GM12873 (cell line): ENCODE measurements around the gene BRSK1.

ENCODE experiments used
- TF ChIP-seq, protein P1 (sequence below): IDR thresholded peaks from 2 replicates; pipeline ENCODE4 v1.5.1; 2012; ENCODE audit warnings: low read depth, mild to moderate bottlenecking, moderate library complexity, low read length, control low read depth; ENCODE audit not compliant: insufficient read depth; ENCODE audit errors: missing control alignments

BRSK1 gene

DNA sequence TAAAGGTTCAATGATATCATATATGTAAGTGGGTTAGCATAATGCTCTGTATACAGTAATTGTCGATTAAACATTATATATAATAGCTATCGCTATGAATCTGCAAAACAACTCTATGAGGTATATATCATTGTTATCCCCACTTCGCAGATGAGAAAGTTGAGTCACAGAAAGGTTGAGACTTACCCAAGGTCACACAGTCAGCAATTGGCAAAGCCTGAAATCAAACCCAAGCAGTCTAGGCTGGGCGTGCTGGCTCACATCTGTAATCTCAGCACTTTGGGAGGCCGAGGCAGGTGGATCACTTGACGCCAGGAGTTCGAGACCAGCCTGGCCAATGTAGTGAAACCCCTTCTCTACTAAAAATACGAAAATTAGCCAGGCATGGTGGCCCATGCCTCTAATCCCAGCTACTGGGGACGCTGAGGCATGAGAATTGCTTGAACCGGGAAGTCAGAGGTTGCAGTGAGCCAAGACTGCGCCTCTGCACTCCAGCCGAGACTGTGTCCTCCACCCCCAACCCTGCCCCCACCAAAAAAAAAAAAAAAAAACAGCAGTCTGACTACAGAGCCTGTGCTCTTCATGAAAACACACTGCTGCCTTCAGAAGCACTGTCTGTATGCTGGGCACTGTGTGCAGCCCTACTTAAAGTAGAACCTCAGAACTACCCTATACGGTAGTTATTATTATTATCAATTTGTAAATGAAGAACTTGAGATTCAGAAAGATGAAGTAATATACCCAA, 5.2 kb upstream of the BRSK1 start:
- TF ChIP-seq, protein P1, sequence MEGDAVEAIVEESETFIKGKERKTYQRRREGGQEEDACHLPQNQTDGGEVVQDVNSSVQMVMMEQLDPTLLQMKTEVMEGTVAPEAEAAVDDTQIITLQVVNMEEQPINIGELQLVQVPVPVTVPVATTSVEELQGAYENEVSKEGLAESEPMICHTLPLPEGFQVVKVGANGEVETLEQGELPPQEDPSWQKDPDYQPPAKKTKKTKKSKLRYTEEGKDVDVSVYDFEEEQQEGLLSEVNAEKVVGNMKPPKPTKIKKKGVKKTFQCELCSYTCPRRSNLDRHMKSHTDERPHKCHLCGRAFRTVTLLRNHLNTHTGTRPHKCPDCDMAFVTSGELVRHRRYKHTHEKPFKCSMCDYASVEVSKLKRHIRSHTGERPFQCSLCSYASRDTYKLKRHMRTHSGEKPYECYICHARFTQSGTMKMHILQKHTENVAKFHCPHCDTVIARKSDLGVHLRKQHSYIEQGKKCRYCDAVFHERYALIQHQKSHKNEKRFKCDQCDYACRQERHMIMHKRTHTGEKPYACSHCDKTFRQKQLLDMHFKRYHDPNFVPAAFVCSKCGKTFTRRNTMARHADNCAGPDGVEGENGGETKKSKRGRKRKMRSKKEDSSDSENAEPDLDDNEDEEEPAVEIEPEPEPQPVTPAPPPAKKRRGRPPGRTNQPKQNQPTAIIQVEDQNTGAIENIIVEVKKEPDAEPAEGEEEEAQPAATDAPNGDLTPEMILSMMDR: no peak

DNA sequence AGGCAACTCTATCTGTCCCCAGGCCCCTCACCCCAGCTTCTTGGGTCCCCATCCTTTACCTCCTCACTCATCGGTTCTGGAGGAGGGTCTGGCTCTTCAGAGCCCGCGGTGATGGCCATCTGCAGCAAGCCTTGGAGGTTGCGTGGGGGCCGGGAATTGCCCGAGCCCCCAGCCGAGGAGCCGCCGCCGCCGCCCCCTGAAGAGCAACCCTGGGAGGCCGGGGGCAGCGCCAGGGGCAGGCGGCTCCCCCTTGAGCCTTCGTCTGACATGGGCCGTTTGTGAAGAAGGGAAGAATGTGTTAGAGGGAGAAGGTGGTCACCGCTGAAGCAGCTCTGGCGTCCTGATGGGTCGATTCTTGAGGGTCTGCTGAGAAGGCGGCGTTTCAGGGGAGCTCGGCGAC, 4.5 kb upstream of the BRSK1 start:
- TF ChIP-seq, protein P1: no peak

DNA sequence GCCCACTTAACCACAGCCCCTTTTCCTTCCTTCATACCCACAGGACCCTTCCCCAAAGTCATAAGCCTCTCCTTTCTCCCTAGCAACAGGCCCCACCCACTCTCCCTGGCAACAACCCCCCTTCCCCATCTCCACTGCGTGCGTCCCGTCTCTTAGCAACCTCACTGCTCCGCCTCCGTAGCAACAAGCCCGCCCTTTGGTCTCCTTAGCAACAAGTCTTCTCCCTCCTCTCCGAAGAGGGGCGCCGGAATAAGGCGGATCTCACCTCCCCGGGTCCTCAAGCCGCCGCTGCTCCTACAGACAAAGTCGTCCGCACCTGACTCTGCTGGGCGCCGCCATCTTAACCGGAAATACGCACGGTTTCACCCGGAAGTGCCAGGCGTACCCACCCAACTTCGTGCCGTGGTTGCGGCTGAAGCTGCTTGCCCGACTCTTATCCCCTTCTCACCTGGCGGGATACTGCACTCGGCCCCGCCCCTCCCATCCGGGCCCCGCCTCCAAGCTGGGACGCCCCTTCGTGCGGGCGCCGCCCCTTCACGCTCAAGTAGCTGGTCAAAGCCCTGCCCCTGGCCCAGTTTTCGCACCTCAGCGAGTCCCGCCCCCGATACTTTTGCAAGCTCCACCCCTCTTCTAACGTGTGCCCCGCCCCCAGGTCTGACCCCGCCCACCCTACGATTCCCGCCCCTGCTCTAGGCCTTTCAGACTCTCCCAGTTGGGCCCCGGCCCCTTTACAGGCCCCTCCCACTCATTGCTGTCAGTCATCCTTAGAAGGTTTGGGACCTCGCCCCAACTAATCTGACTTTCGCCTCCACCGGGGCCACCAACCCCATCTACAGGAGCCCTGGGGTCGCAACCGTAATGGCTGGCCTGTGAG, 3.8 kb upstream of the BRSK1 start, which contains the start of gene HSPBP1:
HSPBP1 (minus strand) TSS at position 341 of the 874 bp plus-strand sequence. CDS start 502 bp downstream, outside the sequence.
- TF ChIP-seq, protein P1: no peak

DNA sequence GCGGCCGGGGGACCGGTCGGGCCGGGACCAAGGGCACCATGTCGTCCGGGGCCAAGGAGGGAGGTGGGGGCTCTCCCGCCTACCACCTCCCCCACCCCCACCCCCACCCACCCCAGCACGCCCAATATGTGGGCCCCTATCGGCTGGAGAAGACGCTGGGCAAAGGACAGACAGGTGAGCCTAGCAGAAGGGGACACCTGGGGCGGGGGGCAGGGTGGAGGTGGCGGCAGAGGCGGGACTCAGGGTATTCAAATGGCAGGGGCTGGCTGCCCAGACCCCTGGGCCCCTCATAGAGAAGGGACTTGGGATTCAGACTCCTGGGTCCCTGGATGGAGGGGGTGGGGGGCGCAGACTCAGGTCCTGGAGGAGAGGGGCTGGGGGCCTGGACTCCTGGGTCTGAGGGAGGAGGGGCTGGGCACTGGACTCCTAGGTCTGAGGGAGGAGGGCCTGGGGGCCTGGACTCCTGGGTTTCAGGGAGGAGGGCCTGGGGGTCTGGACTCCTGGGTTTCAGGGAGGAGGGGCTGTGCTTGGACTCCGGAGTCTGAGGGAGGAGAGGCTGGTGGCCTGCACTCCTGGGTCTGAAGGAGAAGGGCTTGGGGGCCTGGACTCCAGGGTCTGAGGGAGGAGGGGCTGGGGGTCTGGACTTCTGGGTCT, 735 bp downstream of the BRSK1 start:
- TF ChIP-seq, protein P1: no peak

DNA sequence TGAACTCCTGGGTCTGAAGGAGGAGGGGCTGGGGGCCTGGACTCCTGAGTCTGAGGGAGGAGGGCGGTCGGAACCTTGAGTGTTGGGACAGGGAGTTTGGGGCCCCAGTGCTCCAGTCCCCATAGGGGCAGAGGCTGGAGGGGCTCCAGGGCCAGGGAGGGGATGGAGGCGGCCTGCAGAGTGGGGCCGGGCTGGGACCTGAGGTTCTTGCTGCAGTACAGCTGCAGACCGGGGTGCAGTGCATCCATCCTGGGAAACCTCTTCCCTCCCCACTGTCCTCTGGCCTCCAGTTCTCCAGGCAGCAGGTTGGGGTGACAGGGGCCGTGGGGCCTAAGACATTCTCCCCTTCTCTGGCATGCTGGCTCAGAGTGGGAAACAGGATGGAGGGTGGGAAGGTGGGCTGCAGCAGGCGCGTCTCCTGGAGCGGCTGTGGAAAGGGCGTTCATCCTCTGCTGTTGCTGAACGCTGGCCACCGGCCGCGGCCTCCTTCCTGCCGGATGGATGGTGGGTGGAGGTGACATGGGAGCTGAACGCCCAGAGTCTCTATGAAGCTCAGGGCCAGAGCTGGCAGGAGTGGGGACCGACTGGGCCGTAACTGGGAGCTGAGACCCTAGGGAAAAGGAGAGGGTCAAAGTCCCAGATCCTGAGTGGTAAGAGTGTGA, 1.6 kb downstream of the BRSK1 start:
- TF ChIP-seq, protein P1: no peak

DNA sequence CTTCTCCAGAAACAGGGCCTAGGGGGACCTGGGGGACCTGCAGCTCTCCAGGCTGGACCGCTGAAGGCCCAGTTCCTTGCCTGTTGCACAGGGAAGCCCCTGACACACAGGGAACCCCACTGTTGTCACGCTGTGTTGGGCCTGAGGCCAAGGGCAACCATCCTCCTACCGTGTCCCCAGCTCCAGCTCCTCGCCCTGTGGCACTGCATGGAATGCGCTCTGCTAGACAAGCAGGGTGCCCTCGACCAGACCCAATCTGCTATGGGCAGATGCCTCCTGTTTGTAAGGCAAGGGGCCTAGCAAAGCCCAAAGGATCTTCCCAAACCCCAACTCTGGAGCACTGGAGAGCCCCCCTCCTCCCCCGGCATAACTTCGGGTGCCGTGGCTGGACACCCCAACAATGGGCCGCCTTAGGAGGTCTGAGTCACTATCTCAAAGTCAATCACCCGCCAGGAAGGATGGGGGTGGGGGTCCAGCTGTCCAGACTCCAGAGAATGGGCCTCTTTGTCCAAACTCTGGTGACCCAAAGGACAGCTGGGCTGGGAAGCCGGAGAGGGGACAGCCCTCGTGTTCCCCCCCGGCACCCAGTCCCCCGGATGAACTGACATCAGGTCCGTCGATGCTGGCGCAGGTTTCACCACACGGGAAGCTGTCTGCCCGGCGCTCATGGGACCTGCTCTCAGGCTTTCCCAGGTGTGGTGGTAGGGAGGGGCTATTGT, 3.7 kb downstream of the BRSK1 start:
- TF ChIP-seq, protein P1: no peak
